C1 segment of cervical spinal cord (tissue), 14 donors: ENCODE results near the gene PLPP1.

Experiments used
- DNase-seq, 14 donors: peaks; one replicate each; lab custom pipeline; 2025; lab: John Stamatoyannopoulos, UW

PLPP1 gene

DNA sequence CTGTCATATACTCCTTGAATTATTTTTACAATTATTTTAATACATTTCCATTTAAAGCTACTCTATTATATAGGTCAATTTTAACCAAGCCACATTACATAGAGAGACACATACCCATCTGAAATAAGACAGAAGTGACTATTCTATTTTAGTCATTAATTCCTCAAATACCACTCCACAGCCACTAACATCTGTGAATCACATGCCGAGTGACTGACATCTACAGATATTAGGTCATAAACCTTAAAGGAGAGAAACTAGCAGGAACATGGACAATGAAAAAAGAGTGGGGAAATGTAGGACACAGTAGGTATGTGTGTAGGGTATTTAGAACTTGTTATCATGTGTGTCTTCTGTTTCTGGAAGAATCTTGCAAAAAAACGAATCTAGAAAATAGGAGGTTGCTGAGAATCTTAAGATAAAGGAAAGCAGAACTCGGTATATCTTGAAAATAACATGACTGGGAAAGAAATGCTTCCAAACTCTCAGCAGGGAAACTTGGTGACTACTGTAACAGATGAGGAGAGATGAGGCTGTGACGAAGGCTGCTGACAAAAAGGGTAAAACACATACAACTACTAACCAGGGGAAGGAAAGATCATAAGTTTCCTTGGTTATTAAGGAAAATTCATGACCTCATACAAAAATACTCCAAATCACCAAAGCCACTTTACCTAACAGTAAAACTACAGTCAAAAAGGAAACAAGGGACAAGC lies 84.6 kb downstream of the PLPP1 start:
- no peak for DNase-seq

DNA sequence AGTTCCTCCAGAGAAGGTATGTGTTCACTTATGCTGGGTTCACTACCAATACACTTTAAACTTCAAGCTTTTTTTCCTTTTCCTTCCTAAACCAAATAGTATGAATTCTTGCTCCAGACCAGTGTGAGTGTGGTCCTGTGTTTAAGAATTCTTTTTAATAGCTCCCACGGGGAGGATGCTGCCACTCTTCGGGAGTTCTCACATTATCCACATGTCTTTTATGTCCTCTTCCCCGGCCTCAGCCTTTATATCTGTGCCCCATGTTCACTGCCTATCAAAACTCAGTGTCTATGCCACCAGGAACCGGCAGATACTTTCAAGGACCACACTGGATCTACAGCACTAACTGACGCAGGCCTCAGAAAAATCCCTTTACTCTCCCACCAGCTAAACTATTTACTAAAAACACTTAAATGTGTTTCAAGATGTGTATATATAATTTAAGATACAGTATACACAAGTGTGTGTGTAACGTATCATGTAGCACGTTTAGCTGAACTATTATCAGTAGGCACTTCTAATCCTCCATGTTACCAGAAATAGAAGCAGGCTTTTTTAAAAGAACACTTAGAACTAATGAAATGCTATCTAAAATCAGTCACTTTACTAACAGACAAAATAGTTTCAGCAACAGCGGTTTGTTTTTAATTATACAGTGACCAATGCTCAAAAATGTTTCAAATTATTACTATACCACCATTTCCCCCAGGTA lies 88.0 kb downstream of the PLPP1 start:
- no peak for DNase-seq

DNA sequence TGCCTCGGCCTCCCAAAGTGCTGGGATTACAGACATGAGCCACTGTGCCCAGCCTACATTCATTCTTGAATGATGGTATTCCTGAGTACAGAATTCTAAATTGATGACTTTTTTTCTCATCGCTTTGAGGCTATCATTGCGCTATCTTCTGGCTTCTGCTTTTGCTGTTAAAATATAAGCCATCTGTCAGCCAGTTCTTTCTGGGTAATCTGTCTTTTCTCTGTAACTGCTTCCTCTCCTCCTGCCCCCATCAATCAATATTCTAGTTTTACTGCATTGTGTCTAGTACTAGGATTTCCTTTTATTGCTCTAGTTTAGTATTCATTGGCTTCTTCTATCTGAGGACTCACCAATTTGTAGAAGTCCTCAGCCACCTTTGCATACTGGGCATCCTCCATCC lies 89.0 kb downstream of the PLPP1 start:
- DNase-seq = no peak

DNA sequence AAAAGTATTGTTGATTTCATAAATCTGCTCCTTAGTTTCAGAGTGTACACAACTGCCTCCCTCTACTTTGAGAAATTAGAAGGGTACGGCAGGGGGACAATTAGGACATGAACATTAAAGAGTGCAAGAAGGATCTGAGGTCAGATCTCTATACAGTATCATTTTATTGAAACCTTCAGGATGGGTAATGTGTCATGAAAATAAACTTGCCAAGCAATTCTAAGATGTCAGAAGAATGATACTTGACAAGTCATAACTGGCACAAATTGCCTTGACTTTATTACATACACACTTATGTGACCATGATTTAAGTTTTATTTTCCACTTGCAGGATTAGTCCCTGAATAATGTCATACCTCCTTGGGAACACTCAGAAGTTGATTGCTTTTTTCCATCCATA lies 92.8 kb downstream of the PLPP1 start:
- no peak for DNase-seq

DNA sequence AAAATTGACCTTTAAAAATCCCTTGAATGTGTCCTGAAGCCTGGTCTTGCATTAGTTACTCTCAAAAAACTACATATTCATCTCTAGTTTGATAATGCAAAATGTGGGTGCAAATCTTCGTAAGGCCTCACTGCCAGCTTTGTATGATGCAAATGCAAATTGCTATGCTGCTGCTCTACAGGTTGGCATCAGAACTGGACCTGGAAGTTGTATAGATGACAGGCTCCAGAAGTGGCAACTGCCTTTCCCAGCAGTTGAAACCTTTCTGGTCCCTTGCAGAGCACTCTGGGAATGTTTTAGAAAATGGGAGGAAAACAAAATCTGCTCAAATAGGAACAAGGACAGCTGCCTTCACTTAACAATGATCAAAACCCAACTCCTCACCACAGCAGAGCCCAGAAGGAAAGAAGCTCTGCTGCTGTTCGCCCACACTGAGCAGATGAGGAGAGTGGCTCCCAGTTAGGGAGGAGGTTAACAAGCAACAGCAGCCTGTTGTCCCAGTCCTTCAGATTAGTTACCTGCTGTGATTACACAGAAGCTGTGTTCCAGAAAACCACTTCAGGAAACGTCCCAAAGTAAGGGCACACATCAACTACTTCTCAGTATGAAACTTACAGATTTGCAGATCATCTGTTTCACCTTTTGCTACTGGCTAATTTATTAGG lies 93.5 kb downstream of the PLPP1 start:
- DNase-seq = no peak

DNA sequence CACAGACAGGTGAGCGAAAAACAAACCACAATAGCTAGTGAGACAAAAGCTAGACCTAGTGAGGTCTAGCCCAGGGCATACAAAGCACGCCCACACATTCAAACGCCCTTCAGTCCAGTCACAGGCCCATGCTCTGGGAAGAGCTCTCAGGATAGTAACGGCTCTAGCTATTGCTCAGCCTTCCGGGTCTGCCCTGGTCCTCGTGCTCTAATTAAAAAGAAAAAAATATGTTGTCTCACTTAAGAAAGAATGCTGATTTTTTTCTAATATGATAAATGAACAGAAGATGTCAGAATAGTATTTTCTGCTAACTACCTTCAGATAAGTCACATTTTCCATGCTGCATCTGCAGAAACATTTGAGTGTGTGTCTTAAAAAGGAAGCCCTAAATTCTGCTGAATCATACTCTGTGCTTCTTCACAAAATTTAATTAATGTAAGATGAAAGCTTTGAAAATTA lies 94.5 kb downstream of the PLPP1 start:
- peak in 1 of 14 donors; percentile 24 for DNase-seq

DNA sequence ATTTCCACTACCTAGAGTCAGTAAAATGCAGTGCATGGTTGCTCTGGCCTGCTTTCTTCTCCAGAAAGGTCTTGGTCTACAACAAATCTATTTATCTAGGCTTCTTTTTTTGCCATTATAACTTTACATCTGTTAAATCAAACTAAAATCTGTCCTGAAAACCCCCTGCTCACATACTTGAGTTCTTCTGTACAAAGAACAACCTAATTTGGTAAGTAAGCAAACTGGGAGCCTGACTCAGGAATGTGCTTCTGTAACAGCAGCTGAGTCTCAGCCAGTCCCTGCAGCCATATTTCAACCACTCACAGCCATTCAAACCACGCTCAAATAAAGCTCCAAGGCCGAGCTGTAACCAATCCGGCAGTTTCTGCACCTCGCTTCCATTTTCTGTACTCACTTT lies 95.8 kb downstream of the PLPP1 start:
- peak in 6 of 14 donors; percentile 10 to 46 (median 23) for DNase-seq

DNA sequence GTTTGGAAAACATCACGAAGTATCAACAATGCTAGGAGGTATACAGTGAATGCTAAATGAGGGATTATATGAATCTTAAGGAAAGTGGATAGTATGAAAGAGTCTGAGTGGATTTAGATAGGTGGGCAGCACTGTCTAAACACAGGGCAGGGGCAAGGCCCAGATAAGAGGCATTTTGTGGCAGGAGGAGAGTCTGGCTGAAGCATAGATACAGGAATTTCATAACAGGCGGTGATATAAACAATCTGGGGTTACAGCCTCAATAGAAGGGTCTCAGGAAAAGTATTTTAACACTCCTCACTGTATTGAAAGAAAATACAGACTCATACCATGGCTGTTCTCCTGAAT lies 96.9 kb downstream of the PLPP1 start:
- DNase-seq = no peak

DNA sequence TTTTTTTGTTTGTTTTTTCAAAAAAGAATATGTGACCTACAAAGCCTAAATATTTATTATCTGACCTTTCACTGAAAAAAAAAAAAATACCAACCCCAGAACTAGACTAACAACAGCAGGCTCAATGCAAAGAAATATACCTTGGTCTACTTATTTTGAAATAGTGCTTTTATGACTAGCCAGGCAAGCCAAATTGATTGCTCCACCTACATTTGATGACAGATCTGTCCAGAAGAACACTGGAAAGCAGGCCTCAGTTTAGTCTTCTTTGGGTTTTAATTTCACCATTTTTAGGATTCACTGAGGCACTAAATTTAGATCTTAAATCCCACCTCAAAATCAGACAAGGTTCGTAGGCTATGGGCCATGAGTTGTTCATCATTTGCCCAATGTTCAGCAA lies 97.3 kb downstream of the PLPP1 start:
- DNase-seq = no peak

DNA sequence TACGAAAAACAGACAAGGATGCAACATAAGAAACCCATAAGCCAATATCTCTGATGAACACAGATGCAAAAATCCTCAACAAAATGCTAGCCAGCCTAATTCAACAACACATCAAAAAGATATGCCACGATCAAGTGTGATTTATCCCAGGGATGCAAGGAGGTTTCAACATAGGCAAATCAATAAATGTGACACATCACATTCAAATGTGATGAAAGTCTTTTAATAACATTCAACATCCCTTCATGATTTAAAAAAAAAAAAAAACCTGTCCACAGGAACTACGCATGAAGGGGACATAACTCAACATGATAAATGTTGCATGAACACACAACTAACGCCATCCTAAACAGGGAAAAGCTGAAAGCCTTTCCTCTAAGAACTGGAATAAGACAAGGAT lies 102.2 kb downstream of the PLPP1 start:
- no peak for DNase-seq

DNA sequence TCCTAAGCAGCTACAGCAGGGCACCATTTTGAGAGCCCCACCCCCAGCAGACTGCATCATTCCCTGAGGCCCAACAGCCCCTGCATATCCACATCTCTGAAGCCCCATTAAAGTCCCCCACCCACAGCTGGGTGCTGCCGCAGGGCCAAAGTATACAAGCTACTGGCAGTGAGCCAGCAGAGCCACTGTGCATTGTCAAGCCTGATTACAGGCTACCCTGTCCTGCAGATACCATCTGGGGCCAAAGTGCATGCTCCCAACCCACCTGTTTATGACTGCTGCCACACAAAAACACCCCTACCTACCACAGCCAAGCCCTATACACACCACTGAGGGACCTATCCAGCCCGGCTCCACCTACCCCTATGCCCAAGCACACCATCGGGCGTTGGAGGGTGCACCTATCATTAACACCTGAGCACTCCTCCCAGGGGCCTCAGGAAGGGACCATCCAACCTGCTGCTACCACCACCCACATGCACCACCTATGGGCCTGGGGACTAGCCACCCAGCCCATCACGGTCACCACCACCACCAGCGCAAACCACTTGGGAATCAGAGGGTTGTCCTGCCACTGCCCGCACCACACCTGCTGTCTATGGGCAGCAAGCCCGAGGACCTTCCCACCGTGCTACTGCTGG lies 105.0 kb downstream of the PLPP1 start:
- DNase-seq = no peak

DNA sequence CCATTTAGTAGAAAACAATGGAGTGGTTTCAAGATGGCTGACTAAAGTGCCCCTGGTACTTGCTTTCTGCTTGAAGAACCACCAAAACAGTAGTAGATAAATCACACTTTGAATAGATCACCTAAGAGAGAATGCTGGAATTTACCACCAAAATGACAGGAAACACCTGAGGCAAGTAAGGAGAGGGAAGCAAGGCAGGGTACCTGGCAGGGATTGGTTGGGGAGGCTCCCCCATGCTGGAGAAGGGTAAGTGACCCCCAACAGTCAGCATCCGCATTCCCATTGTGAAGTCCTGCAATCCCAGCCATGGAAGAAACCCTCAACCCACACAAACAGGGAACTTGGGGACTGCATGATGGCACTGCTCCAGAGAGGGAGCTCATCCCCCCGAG lies 105.5 kb downstream of the PLPP1 start:
- no peak for DNase-seq

DNA sequence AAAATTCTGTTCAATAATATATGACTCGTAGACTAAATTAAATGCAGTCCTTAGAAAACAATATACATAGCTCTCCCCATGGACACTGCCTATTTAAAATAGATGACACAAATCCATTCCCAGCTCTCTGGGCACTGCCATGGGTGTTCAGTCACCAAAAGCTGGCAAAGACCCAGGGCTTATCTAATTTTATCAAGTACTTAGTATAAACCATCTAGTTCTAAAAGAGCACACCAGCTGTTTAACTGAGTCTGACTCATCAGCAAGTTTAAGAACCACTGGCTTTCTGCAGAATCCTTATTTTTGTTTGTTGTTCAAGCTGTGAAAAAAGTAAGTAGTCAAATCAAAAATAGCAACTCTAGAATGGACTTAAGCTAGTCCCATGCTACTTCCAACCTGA lies 107.6 kb downstream of the PLPP1 start:
- DNase-seq = no peak

DNA sequence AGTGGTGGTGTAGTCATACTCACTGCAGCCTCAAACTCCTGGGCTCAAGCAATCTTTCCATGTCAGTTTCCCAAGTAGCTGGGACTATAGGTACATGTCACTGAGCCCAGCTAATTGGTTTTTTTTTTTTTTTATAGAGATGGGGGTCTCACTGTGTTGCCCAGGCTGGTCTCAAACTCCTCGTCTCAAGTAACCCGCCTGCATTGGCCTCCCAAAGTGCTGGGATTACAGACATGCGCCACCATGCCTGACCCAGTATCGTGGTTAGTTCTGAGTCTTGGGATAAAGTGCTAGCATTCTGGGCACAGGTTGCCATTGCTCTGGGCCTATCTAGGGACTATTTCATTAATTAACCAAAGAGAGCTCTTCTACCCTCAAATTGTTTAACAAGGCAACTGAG lies 108.3 kb downstream of the PLPP1 start:
- DNase-seq = no peak

DNA sequence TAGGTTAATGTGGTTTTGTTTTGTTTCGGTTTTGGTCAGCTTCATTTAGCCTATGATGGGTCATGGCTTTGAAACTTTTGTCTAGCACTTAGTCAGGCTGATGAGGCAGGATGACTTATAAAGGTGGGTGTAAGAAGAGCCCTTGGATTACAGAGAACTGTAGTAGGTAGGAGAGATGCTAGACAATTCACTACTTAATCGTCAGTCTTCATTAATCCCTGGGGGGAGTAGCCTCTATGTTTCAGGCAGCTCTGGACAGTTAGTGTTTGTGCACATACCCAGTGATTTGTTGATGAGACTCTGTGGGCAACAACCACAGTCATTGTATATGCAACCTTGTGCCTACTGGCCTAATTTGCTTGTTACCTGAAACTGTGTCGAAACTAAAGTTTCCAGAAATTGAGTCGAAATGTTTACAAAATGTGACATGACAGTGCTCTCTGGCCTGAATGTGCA lies 113.7 kb downstream of the PLPP1 start:
- DNase-seq = no peak

DNA sequence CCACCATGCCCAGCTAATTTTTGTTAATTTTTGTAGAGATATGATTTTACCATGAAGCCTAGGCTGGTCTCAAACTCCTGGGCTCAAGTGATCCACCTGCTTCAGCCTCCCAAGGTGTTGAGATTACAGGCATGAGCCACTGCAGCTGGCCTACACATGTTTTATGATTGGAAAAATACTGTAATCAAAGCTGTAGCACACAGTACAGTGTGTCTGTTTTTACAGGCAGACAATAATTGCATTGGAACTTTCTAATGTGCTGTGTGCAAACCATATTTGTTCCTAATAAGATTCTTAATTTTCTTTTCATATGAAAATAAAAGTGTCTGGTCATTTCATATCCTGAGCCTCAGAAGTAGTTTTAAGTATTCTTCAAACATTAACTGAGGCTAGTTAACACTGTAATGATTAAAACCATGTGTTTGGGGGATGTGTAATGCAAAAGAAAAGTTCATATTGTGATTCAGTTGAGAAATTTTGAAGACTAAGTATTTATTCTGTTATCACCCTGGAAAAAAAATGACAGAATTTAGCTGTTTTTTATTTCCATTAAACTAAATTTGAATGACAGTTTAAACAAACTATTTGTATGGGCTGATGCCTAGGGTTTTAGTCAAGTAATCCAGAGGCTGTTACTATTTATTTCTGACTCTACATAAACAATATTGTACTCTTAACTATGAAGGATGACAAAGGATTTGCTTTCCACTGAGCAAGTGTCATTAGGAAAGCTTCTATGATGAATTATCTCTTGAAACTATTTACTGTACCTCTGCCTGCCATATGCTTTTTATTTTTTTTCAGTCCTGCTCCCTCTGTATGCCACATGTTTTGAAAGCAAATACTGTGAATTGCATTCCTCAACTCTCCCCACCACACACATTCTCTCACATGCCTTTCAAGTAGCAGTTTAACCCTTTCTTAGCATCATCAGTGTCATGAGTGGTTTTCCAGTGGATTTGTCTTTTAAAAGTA lies 115.5 kb downstream of the PLPP1 start:
- no peak for DNase-seq

DNA sequence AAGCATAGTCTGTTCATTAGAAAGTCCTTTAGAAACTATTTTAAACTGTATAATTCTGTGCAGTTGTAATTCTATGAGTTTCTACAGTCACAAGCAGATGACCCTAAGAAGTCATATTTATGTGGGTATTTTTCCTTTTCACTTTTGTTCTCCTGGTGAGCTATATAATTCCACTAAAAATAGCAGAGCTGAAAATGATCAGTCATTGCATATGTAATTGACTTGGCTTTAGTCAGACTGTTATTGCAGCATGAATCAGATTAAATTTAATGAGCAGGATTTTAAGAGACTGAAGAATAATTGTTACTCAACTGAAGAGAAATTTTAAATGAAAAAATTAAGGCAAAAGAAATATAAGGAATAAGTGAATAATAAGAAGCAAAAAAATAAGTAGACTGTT lies 118.5 kb downstream of the PLPP1 start:
- DNase-seq = no peak

DNA sequence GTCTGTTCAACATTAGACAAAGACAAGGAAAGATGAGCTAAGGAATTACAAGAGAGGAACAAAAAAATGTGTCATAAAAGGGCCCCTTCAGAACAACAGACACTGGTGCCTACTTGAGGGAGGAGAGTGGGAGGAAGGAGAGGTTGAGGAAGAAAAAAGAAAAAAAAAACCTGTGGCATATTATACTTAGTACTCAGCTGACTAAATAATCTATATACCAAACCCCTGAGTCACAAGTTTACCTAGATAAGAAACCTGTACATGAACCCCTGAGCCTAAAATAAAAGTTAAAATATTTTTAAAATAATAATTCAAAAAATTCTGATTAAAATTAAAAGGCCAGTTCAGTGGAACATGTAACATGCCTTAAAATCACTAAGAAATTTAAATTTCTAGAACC lies 119.7 kb downstream of the PLPP1 start:
- DNase-seq = no peak

DNA sequence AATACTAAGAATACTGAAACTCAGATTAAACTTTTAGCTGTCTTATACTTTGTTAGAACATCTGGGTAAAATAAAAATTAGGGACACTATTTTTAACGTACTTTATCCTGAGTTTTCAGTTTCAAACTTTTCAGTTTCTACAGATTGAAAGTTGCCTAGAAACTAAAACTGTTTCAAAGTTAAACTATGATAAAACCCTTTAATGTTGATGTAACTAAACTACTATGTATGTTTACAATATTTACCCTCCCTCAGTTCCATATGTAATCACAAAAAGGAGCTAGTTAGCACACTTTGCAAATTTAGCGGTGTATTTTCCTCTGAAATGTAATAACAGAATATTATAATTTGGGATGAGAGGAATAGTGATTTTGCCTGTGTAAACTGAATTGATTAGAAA lies 121.1 kb downstream of the PLPP1 start:
- DNase-seq = no peak

DNA sequence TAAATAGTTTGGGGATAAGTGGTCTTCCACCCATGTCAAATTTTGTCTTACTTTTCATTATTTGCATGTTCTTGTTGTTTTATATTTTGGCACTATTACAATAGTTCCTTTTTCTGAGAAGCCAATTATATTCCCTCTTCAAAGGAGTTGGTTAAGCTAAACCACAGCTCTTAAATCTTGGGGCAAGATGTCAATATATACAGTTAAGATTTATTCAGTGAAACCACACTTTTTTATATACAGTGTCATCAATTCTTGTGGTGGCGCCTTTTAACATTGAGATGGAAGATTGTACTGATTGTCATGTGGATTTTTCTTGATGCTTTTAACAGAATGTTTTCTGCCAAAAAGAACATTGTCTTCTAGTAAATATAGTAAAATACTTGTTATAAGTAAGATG lies 122.9 kb downstream of the PLPP1 start:
- no peak for DNase-seq

DNA sequence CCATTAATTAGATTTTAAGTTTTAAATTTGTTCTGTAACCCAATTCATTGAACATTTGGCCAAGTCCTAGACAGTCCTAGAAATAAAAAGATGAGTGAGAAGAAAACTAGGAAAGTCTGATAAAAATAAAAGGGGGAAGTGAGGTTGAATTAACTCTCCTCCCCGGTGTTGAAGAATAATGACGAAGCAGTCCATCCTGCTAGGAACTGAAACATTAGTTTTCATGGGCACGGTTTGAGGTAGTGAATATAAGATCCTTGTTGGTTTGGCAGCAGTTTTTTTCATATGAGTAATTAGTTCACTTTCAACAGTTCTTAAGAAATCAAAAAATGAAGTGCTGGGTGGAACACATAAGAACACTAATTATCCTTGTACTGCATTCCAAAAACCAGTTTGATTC lies 123.9 kb downstream of the PLPP1 start:
- no peak for DNase-seq
